ENCODE data around the gene FGB.

DNA sequence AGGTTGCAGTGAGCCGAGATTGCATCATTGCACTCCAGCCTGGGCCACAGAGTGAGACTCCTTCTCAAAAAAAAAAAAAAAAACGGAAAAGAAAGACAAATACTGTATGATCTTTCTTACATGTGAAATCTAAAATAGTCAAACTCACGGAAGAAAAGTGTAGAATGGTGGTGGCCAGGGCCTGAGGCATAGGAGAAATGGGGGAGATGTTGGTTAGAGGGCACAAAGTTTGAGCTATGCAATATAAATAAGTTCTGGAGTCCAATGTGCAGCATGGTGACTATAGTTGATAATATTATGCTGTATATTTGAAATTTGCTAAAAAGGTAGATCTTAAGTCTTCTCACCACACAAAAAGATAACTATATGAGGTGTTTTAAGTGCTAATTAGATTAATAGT, 29.1 kb downstream of the FGB start:
- no peak for TF ChIP-seq POLR2A (conservative IDR thresholded peaks at IDR 0.05)
- TF ChIP-seq, protein P1, sequence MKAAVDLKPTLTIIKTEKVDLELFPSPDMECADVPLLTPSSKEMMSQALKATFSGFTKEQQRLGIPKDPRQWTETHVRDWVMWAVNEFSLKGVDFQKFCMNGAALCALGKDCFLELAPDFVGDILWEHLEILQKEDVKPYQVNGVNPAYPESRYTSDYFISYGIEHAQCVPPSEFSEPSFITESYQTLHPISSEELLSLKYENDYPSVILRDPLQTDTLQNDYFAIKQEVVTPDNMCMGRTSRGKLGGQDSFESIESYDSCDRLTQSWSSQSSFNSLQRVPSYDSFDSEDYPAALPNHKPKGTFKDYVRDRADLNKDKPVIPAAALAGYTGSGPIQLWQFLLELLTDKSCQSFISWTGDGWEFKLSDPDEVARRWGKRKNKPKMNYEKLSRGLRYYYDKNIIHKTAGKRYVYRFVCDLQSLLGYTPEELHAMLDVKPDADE (conservative IDR thresholded peaks at IDR 0.05; ENCODE audit: control insufficient read depth, low read depth, low read length): no peak
- TF ChIP-seq, protein P2, sequence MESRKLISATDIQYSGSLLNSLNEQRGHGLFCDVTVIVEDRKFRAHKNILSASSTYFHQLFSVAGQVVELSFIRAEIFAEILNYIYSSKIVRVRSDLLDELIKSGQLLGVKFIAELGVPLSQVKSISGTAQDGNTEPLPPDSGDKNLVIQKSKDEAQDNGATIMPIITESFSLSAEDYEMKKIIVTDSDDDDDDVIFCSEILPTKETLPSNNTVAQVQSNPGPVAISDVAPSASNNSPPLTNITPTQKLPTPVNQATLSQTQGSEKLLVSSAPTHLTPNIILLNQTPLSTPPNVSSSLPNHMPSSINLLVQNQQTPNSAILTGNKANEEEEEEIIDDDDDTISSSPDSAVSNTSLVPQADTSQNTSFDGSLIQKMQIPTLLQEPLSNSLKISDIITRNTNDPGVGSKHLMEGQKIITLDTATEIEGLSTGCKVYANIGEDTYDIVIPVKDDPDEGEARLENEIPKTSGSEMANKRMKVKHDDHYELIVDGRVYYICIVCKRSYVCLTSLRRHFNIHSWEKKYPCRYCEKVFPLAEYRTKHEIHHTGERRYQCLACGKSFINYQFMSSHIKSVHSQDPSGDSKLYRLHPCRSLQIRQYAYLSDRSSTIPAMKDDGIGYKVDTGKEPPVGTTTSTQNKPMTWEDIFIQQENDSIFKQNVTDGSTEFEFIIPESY (CRISPR knock-in tag; IDR thresholded peaks at IDR 0.05): no peak

All from K562 (cell line).